ENCODE measurements around the gene DDX54.

Gene DDX54

DNA sequence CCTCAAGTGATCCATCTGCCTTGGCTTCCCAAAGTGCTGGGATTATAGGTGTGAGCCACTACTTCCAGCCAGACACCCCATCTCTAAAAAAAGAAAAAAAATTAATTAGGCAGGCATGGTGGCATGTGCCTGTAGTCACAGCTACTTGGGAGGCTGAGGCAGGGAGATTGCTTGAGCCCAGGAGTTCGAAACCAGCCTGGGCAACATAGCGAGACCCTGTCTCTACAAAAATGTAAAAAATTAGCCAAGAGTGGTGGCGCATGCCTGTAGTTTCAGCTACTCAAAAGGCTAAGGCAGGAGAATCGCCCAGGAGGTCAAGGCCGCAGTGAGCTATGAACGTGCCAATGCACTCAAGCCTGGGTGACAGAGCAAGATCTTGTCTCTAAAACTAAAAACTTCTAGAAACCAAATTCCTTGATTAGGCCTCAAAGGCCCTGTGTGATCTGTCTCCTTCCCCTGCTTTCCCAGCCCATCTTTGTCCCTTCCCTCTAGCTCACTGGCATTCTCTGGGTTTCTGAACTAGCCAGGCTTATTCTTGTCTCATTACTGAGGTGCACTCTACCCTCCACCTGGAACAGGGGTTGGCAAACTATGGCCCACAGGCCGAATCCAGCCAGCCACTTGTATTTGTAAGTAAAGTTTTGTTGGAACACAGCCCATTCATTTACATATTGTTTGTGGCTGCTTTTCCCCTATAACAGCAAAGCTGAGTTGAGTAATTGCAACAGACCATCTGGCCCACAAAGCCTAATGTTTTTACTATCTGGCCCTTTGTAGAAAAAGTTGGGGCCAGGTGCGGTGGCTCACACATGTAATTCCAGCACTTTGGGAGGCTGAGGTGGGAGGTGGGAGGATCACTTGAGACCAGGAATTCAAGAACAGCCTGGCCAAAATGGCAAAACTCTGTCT is 18.8 kb upstream of the DDX54 start:
- TF ChIP-seq, protein P1, sequence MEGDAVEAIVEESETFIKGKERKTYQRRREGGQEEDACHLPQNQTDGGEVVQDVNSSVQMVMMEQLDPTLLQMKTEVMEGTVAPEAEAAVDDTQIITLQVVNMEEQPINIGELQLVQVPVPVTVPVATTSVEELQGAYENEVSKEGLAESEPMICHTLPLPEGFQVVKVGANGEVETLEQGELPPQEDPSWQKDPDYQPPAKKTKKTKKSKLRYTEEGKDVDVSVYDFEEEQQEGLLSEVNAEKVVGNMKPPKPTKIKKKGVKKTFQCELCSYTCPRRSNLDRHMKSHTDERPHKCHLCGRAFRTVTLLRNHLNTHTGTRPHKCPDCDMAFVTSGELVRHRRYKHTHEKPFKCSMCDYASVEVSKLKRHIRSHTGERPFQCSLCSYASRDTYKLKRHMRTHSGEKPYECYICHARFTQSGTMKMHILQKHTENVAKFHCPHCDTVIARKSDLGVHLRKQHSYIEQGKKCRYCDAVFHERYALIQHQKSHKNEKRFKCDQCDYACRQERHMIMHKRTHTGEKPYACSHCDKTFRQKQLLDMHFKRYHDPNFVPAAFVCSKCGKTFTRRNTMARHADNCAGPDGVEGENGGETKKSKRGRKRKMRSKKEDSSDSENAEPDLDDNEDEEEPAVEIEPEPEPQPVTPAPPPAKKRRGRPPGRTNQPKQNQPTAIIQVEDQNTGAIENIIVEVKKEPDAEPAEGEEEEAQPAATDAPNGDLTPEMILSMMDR (IDR thresholded peaks at IDR 0.05; ENCODE audit: low read depth, low read length, missing control alignments): no peak
- DNase-seq (ENCODE audit: extremely low read depth, low read depth): no peak
- no peak overlapping the region for H3K4me3 ChIP-seq (replicated peaks; ENCODE audit: low read depth, low read length)

DNA sequence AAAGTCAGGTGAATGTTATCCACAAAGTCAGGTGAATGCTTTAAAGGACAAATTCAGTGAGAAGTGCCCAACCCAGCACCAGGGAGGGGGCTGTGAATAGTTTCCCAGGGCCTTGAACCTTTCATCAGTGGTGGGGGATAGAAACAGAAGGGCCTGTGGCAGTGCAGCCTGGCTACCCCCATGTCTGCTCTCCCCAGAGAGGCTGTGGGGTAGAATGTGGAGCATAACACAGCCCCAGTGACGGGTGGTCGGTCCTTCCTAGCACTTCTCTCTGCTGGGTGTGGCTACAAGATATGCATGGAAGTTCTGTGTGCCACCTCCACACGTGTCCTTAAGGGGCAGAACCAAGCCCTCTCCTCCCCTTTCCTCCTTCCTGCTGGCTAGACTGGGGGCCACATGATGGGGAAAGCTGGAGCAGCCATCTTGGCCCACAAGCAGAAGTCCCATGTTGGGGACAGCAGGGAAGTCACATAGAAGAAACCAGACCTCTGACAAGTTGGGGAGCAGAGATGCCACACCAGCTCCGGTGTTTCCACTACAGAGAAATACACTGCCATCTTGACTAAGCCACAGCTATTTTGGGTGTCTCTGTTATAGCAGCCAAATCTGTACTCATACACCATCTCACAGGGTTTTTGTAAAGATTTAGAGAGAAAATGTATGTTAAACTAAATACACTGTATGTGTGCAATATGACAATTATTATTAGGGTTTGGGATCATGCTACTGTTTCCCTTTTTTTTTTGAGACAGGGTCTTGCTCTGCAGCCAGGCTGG is 17.2 kb upstream of the DDX54 start:
- TF ChIP-seq, protein P1 (IDR thresholded peaks at IDR 0.05; ENCODE audit: low read depth, low read length, missing control alignments): no peak
- H3K4me3 ChIP-seq (replicated peaks; ENCODE audit: low read depth, low read length): no peak overlapping the region
- DNase-seq (ENCODE audit: extremely low read depth, low read depth): no peak

DNA sequence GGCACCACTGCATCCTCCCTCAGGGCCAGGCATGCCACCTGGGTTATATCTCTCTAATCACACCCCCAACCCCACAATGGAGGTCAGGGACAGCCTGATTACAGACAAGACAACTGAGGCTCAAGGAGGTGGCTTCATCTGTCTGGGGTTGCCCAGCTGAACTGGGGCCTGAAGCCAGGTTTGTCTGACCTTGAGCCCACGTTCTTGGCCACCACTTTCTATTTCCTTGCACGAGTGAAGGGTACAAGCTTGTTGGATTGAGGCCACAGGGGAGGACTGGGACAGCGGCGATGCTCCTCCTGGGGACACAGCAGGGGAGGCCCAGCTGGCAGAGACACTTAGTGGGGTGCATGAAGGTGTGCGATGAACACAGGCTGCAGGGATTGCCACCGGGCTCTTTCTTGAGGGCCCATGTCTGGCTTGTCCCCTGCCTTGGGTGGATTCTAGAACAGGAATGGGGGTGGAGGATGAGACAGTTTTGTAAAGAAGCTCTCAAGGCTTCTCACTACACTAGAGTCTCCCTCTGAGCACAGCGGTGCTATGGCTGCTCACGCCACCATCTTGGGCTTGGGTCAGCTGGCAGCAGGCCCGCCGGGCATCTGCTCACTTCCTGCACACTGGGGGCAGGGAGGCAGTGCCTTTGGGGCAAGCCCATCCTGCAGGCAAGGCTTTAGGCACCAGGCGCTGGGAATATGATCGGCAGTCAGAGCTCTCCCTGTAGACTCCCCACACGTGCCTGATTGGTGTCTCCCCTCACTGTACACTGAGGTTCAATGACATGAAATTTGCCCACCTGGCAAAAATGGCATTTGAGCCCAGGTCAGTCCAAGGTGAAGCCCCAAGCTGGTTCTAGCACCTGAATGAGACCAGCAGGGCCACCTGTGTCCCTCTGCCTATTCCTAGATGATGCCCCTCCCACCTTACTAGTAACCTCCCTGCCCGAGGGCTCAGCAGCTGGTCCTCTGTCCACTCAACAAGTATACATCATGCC is 16.2 kb upstream of the DDX54 start:
- no peak overlapping the region for H3K4me3 ChIP-seq (replicated peaks; ENCODE audit: low read depth, low read length)
- TF ChIP-seq, protein P1 (IDR thresholded peaks at IDR 0.05; ENCODE audit: low read depth, low read length, missing control alignments): no peak
- no peak for DNase-seq (ENCODE audit: extremely low read depth, low read depth)

DNA sequence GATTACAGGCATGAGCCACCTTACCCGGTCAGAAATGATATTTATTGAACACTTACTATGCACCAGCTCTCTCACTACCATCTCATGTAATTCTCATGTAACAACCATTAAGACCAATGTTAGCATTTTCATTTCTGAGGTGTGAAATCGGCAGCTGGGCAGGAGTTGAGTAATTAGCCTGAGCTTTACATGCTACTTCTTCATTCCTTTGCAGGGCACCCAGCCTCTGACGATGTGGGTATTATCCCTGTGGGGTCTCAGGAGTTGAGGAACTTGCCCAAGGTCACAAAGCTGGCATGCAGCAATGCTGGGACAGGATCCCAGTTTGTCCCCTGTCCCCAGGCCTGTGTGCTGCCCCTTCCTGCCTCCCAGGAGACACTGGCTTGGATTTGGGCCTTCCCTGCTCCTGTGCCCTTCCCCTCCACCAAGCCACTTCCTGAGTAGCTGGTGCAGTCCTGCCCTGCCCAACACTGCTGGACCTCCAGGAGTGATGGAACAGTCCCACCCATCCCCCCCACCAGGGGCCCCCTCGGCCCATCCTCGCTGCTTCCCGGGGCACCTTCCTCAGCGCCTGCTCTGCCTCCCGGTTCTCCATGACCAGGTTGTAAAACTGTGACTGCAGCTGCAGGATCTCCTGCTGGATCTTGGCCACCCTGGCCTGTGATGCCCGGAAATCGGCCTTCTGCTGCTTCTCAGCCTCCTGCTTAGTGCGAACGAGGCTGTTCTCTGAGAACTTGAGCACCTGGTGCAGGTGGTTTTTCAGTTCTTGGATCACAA is 14.9 kb upstream of the DDX54 start:
- DNase-seq (ENCODE audit: extremely low read depth, low read depth): no peak
- no peak overlapping the region for H3K4me3 ChIP-seq (replicated peaks; ENCODE audit: low read depth, low read length)
- TF ChIP-seq, protein P1 (IDR thresholded peaks at IDR 0.05; ENCODE audit: low read depth, low read length, missing control alignments): no peak

DNA sequence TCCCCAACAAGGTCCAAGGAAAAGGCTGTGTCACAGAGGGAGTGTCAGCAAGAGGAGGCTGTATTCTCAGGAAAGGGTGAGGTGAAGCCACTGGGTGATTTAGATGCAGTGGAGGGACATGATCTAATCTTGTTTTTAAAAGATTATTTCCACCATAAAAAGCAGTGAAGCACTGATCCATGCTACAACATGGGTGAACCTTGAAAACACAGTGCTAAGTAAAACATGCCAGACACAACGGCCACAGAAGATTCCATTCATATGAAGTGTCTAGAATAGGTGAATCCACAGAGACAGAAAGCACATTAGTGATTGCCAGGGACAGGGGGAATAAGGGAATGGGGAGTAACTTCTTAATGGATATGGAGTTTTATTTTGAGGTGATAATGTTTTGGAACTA is 13.0 kb upstream of the DDX54 start:
- DNase-seq (ENCODE audit: extremely low read depth, low read depth): no peak
- TF ChIP-seq, protein P1 (IDR thresholded peaks at IDR 0.05; ENCODE audit: low read depth, low read length, missing control alignments): no peak
- no peak overlapping the region for H3K4me3 ChIP-seq (replicated peaks; ENCODE audit: low read depth, low read length)

Measured in HFF-Myc (cell line).